Neural cell (in vitro differentiated cells): ENCODE data around the gene GLUD2. TPM values are rescaled to one million over a fixed set of nuclear protein-coding genes. Genes with fewer than 3 reads are reported as not detected.

Experiments
- H2AFZ ChIP-seq: fragments of 200-600, 300-800 bp; sonication (generic), shearing (Covaris generic); 2 replicates; pipeline ENCODE4 v1.6.0; 2014; ENCODE audit warnings: low read depth, mild to moderate bottlenecking, antibody characterized with exemption, low read length, moderate library complexity
- H3F3A ChIP-seq: fragments of 200-600 bp; shearing (Covaris generic); 2 replicates; pipeline ENCODE4 v1.6.1; 2016; ENCODE audit warnings: mild to moderate bottlenecking, moderate library complexity, mixed read lengths, antibody characterized with exemption, low read length; ENCODE audit not compliant: insufficient read depth, poor library complexity, severe bottlenecking
- H3K27ac ChIP-seq: fragments of 200-600, 300-800 bp; sonication (generic), shearing (Covaris generic); 2 replicates; pipeline ENCODE4 v1.5.1; 2014; ENCODE audit warnings: mild to moderate bottlenecking, low read length, moderate library complexity
- H3K27me3 ChIP-seq: fragments of 300-800, 200-600 bp; sonication (generic), shearing (Covaris generic); 2 replicates; pipeline ENCODE4 v1.6.0; 2014; ENCODE audit warnings: mild to moderate bottlenecking, low read depth, low read length, moderate library complexity; ENCODE audit not compliant: insufficient read depth
- H3K36me3 ChIP-seq: fragments of 300-800, 200-600 bp; sonication (generic), shearing (Covaris generic); 2 replicates; pipeline ENCODE4 v1.5.1; 2014; ENCODE audit warnings: mild to moderate bottlenecking, antibody characterized with exemption, low read length, moderate library complexity; ENCODE audit not compliant: insufficient read depth
- H3K4me2 ChIP-seq: fragments of 300-800, 200-600 bp; sonication (generic), shearing (Covaris generic); 2 replicates; pipeline ENCODE4 v1.6.0; 2014; ENCODE audit warnings: mild to moderate bottlenecking, low read length
- H3K4me3 ChIP-seq: fragments of 300-800, 200-600 bp; sonication (generic), shearing (Covaris generic); 2 replicates; pipeline ENCODE4 v1.5.1; 2014; ENCODE audit warnings: mild to moderate bottlenecking, low read length, moderate library complexity
- H3K79me2 ChIP-seq: fragments of 200-600 bp; shearing (Covaris generic); replicated peaks from 2 replicates; pipeline ENCODE4 v1.6.0; 2014; ENCODE audit warnings: mild to moderate bottlenecking, low read length, moderate library complexity; ENCODE audit not compliant: insufficient read depth
- H3K9ac ChIP-seq: fragments of 300-800, 200-600 bp; sonication (generic), shearing (Covaris generic); 2 replicates; pipeline ENCODE4 v1.6.1; 2016; ENCODE audit warnings: mild to moderate bottlenecking, low read length, mixed read lengths
- H3K9me2 ChIP-seq: fragments of 200-600 bp; shearing (Covaris generic); 2 replicates; pipeline ENCODE4 v1.6.1; 2016; ENCODE audit warnings: mild to moderate bottlenecking, low read length, mixed read lengths; ENCODE audit not compliant: insufficient read depth
- H3K9me3 ChIP-seq: fragments of 200-600, 300-800 bp; sonication (generic), shearing (Covaris generic); 2 replicates; pipeline ENCODE4 v1.6.1; 2016; ENCODE audit warnings: mild to moderate bottlenecking, mixed run types, low read length, moderate library complexity, mixed read lengths
- H4K20me1 ChIP-seq: fragments of 200-600 bp; shearing (Covaris generic); 2 replicates; pipeline ENCODE4 v1.6.1; 2016; ENCODE audit warnings: mild to moderate bottlenecking, mixed run types; ENCODE audit not compliant: insufficient read depth
- CTCF ChIP-seq: fragments of 450-650 bp; IDR thresholded peaks from 2 replicates; pipeline ENCODE4 v1.5.1; 2014; ENCODE audit warnings: antibody characterized with exemption, mild to moderate bottlenecking, moderate library complexity; ENCODE audit not compliant: poor library complexity, severe bottlenecking
- EP300 ChIP-seq: fragments of 450-650 bp; conservative IDR thresholded peaks from 2 replicates; pipeline ENCODE4 v1.6.1; 2014; ENCODE audit warnings: antibody characterized with exemption, mild to moderate bottlenecking, moderate library complexity; ENCODE audit not compliant: poor library complexity, severe bottlenecking
- EZH2 ChIP-seq: fragments of 200-600, 300-800 bp; shearing (Covaris generic), sonication (generic); IDR thresholded peaks from 2 replicates; pipeline ENCODE4 v1.6.1; 2014; ENCODE audit warnings: antibody characterized with exemption, low read length, borderline replicate concordance, mild to moderate bottlenecking; ENCODE audit not compliant: insufficient read depth, poor library complexity, severe bottlenecking
- MXI1 ChIP-seq: fragments of 450-650 bp; conservative IDR thresholded peaks from 2 replicates; pipeline ENCODE4 v1.6.1; 2014; ENCODE audit warnings: antibody characterized with exemption, mild to moderate bottlenecking; ENCODE audit not compliant: poor library complexity, severe bottlenecking
- POLR2AphosphoS5 ChIP-seq: IDR thresholded peaks from 2 replicates; pipeline ENCODE4 v1.6.1; 2012
- RAD21 ChIP-seq: fragments of 450-650 bp; conservative IDR thresholded peaks from 2 replicates; pipeline ENCODE4 v1.6.1; 2014; ENCODE audit warnings: antibody characterized with exemption, mild to moderate bottlenecking, moderate library complexity
- REST ChIP-seq: IDR thresholded peaks from 2 replicates; pipeline ENCODE4 v1.6.1; 2012; ENCODE audit warnings: borderline replicate concordance
- SMC3 ChIP-seq: fragments of 450-650 bp; conservative IDR thresholded peaks from 2 replicates; pipeline ENCODE4 v1.6.1; 2014; ENCODE audit warnings: antibody characterized with exemption, mild to moderate bottlenecking, moderate library complexity; ENCODE audit not compliant: poor library complexity
- TAF1 ChIP-seq: IDR thresholded peaks from 2 replicates; pipeline ENCODE4 v1.6.1; 2012; ENCODE audit warnings: low read depth
- polyA plus RNA-seq: library from polyadenylated mRNA; depleted of rRNA; stranded (reverse); fragments of >200 nt; gene quantifications from 2 replicates; pipeline ENCODE4 v1.2.3, GENCODE V29; 2014

The GLUD2 gene
- polyA plus RNA-seq, 1 donor from 2014 or later, result 0.35 TPM

GRCh38 chrX:121036951-121037350 is 10.5 kb upstream of the GLUD2 start:
- TF ChIP-seq SMC3, result no peak
- H3K9ac ChIP-seq, result no peak overlapping the region
- no peaks in the 10 kb centered on the region for H3K36me3 ChIP-seq
- H3K4me3 ChIP-seq, result no peak overlapping the region
- H3K27me3 ChIP-seq, result no peaks in the 10 kb centered on the region
- H3K79me2 ChIP-seq, result no peaks in the 10 kb centered on the region
- H3K9me2 ChIP-seq, result no peaks in the 10 kb centered on the region
- no peak overlapping the region for H2AFZ ChIP-seq
- H3F3A ChIP-seq, result no peaks in the 10 kb centered on the region
- H3K9me3 ChIP-seq, result no peaks in the 10 kb centered on the region
- H4K20me1 ChIP-seq, result no peaks in the 10 kb centered on the region
- H3K27ac ChIP-seq, result no peak overlapping the region
- no peak overlapping the region for H3K4me2 ChIP-seq

GRCh38 chrX:121050781-121051180 is 3.4 kb downstream of the GLUD2 start:
- no peaks in the 10 kb centered on the region for H3F3A ChIP-seq
- no peak overlapping the region for H2AFZ ChIP-seq
- H3K9ac ChIP-seq, result no peak overlapping the region
- H3K79me2 ChIP-seq, result no peaks in the 10 kb centered on the region
- no peaks in the 10 kb centered on the region for H3K27me3 ChIP-seq
- H4K20me1 ChIP-seq, result no peaks in the 10 kb centered on the region
- H3K9me3 ChIP-seq, result no peaks in the 10 kb centered on the region
- H3K9me2 ChIP-seq, result no peaks in the 10 kb centered on the region
- H3K36me3 ChIP-seq, result no peaks in the 10 kb centered on the region
- TF ChIP-seq EP300, result no peak
- no peak for TF ChIP-seq CTCF
- TF ChIP-seq EZH2, result no peak
- no peak for TF ChIP-seq MXI1
- no peak for TF ChIP-seq POLR2AphosphoS5
- H3K27ac ChIP-seq, result no peak overlapping the region
- H3K4me3 ChIP-seq, result no peak overlapping the region
- H3K4me2 ChIP-seq, result no peak overlapping the region

GRCh38 chrX:121052122-121052521 is 4.7 kb downstream of the GLUD2 start:
- H3K27ac ChIP-seq, result no peak overlapping the region
- no peak overlapping the region for H2AFZ ChIP-seq
- no peaks in the 10 kb centered on the region for H3K27me3 ChIP-seq
- H4K20me1 ChIP-seq, result no peaks in the 10 kb centered on the region
- no peak overlapping the region for H3K4me2 ChIP-seq
- no peaks in the 10 kb centered on the region for H3K36me3 ChIP-seq
- H3K4me3 ChIP-seq, result no peak overlapping the region
- TF ChIP-seq RAD21, result no peak
- H3F3A ChIP-seq, result no peaks in the 10 kb centered on the region
- no peaks in the 10 kb centered on the region for H3K9me2 ChIP-seq
- H3K9me3 ChIP-seq, result no peaks in the 10 kb centered on the region
- no peak overlapping the region for H3K9ac ChIP-seq
- H3K79me2 ChIP-seq, result no peaks in the 10 kb centered on the region

GRCh38 chrX:121062289-121062688 is 14.9 kb downstream of the GLUD2 start:
- no peaks in the 10 kb centered on the region for H3K27me3 ChIP-seq
- no peak overlapping the region for H3K4me3 ChIP-seq
- no peak overlapping the region for H2AFZ ChIP-seq
- no peaks in the 10 kb centered on the region for H3K9me3 ChIP-seq
- no peaks in the 10 kb centered on the region for H3K9me2 ChIP-seq
- H3K27ac ChIP-seq, result no peak overlapping the region
- H3K36me3 ChIP-seq, result no peaks in the 10 kb centered on the region
- no peaks in the 10 kb centered on the region for H3K79me2 ChIP-seq
- no peaks in the 10 kb centered on the region for H3F3A ChIP-seq
- no peaks in the 10 kb centered on the region for H4K20me1 ChIP-seq
- no peak for TF ChIP-seq REST
- TF ChIP-seq RAD21, result no peak
- TF ChIP-seq SMC3, result no peak
- no peak for TF ChIP-seq EZH2
- TF ChIP-seq CTCF, result no peak
- TF ChIP-seq MXI1, result no peak
- no peak for TF ChIP-seq EP300
- TF ChIP-seq TAF1, result no peak
- no peak for TF ChIP-seq POLR2AphosphoS5
- no peak overlapping the region for H3K4me2 ChIP-seq
- H3K9ac ChIP-seq, result no peak overlapping the region
